GM21381 (cell line): ENCODE data around the gene BRME1.
"Not testable (repeated sequence)": the region's sequence is repeated elsewhere in the genome, so short reads cannot be mapped to it uniquely, and the experiment has no call there.

Experiments used
- ATAC-seq: cut with Tn5 transposase; IDR thresholded peaks from one replicate; pipeline ENCODE4 v1.9.1; 2021; ENCODE audit warnings: mild to moderate bottlenecking, moderate library complexity; ENCODE audit not compliant: unreplicated experiment

Gene BRME1

DNA sequence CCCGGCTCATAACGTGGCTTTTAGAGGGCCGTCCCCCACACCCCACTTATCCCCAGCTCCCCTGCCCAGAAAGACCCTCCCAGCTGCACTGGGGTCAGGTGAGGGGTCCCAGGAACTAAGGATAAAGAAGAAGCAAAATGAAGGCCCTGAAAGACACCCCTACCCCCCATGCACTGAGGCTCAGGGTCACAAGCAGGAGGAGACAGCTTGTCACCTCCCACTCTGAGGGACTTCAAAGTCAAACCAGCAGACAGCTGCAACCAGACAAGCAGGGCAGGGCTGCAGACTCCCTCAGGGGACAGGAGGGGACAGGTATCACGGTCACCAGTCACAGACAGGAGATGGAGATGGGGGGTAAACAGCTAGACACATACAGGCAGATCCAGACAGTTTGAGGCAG lies 35.0 kb downstream of the BRME1 start:
- ATAC-seq, result no peak

DNA sequence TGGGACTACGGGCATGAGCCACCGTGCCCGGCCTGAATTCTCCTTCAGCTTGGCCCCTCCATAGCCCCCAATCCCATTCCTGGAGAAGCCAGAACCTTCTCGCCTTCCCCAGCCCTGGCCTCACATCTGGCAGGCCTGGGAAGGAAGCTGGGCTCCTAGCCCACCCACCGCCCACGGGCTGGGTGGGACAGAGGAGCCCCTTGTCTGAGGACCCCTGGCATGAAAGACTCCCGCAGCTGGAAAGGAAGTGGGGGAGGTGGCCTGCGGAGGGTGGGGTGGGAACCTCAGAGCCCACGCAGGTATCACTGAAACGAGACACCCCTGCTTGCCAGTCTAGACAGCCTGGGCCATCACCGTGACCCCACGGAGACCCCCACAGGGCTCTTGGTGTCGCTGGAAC lies 36.6 kb downstream of the BRME1 start:
- no peak for ATAC-seq

DNA sequence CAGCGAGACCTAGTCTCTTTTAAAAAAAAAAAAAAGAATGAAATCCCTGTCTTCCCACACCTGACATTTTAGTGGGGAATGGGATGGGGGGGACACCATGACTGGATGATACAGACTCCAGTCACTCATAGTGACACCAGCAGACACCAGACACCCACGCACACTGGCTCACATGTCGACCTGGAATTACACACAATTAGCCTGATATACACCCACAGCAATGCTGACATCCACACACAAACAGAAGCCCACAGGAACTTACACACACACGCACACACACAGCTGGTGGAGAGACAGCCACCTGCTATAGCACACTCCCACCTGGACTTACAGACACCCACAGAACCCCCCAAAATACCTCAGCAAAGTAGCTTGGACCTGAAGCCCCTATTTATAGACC lies 37.3 kb downstream of the BRME1 start:
- ATAC-seq, result no peak

DNA sequence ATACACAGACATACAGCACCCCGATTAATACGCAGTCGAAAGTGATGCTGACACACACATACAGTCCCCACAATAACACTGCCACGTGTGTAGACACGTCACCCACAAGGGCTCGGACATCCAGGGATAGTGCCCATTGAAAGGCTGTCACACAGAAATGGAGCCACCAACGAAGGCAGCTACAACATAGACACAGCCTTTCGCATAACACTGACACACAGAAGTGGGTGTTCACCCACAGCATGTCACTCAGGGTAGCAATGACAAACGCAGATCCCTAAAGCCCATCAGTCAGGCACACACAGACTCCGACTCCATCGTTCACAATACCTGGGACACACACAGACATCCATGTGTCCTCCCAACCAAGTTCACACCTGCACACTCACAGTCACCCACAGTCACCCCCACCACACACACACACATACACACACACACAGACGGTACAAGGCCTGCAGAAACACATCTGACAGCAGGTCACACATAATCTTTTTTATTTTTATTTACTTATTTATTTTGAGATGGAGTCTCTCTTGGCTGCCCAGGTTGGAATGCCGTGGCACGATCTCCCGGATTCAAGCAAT lies 39.4 kb downstream of the BRME1 start:
- no peak for ATAC-seq

DNA sequence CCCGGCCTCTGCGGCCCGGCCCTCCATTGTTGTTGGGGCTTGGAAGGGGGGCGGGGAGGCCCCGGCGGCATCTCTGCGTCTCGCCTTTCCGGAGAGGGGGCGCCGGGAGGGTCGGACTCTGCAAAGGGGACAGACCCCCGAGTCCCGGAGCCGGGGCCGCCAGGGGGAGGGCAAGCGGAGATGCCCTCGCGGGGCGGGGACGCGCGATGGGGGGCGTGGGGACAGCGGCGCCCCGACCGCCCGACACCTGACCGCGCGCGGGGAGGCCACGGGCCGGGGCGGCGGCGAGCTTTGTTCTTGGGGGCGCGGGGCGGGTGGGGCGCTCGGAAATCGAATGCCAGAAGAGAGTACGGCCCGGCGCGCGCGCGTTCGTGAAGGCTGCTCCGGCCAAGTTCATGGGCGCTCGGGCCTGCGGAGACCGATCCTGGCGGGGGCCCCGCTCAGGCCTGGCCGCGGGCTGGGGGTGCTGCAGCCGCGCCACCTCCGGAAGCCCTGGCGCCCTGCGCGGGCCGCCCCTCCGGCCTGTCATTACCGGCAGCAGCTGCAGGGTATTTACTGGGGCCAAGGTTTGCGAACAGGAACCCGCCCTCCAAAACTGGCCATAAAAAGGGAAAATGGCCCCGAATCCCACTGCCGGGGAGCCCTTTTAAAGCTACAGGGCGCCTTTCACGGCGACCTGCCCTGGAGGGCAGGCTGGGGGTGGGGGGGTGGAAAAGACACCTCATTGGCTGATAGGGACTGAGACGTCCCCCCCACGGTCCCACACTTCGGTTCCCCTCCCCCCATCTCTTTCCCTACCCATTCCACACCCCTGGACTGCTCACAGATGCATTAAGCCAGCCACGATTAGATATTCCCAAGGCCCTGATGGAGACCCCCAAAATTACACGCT lies 40.1 kb downstream of the BRME1 start:
- ATAC-seq, result no peak

DNA sequence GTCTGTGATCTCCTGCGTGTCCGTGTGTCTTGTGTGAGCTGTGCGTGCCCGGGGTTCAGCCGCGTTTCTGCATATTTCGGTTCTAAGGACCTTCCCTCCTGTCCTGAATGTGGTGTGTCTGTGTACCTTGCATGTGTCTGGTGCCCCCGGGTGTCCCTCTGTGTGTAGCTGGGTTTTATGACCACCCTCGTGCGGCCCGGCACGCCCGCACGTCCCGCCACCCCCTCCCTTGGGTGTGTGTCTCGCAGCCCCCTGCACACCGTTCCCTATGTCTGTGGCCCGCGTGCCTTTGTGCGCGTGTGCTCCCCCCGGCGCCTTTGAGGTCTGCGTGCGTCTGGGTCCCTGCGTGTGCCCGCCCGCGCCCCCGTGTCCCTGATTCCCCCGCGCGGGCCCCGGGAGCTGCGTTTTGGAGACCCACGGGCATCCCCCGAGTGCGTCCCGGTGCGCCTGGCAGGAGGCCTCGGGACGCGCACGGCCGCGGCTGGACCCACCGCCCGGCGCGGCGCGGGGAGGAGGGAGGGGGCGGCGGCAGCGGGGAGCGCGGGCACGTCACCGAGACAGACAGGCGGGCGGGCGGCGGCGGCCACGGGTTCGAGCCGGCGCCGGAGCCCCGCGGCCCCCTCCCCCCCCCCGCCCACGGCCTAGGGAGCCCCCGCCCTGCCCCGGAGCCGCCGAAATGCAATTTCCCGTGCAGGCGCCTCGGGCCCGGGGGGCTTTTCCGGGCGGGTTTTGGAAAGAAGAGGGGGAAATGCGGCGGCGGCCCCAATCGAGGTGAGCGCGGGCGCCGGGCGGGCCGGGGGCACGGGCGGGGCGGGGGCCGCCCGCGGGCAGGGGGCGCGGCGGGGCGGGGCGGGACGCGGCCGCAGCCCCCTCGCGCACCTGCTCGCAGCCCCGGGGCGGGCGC lies 41.0 kb downstream of the BRME1 start:
- no peak for ATAC-seq

DNA sequence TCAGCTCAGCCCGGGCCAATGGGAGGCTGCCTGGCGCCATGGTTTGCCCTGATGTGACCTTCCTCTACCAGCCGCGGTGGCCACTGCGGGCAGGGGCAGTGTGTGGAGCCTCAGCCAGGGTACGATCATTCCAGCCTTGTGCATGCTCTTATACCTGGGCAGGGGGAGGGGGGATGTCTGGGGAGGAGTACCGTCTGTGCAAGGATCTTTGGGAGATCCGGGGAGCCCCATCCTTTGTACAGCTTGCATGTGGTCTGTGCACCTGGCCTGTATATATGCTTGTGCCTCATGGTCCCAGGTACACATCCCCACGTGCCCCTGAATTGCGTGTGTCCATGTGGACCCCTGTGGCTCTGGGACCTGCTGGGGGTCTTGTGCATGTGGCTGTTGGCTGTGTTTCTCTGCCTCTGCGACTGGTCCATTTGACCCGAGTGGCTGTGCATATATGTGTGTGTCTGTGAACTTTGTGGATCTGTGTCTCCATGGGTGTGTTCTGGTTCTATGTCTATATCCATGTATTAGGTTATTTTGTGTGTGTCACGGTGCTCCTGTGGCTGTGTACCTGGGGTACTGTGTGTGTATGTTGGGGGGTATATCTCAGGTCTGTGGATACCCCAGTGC lies 41.8 kb downstream of the BRME1 start:
- ATAC-seq, result no peak

DNA sequence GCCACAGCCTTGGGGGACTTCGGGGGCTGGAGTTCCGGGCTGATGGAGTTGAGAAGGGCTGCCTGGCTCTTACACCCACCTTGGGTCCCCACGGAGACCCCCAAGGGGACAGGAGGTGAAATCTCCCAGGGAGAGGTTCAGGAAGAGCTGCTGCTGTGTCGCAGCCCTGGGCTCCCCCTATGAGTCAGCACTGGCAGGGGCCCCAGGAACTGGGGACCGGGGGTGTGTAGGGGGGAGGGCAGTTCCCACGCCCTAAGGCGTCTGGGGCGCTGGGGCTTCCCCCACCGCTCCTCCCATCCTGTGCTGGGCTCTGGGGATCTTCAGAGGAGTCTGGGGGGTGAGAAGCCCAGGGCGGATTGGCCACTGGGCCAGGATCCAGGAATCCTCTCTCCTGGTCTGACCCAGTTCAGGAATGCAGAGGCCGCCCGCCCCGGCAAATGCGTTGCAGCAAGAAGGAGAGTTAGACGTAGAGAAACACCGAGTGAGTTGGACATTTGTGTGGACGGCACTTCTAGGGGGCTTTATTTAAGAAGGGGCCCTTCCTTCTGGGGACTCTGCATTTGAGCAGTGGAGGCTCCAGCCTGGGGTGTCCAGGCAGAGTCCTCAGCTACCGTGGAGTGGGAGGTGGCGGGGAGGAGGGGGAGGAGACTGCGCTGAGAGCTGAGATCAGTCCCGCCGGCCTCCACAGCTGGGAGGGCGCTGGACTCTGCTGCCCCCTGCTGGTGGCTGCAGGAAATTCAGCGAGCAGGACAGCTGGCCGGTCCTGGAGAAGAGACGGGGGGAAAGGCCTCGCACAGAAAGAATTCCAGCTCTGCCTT lies 44.0 kb downstream of the BRME1 start:
- ATAC-seq, result peak; percentile 82

DNA sequence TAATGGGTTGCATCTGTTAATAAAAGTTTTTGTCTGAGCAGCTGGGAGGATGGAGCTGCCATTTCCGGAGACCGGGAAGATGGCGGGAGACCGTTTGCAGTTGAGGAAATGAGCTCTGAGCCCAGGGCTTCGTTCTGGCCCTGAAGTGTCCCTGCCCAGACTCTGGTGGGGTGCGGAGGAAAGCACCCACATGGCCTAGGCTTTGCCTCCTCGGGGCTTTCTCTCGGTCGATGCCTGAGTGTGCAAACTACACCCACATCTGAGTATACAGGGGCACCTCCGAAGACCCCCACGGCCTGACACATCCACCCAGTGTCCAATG lies 44.6 kb downstream of the BRME1 start:
- ATAC-seq, result peak; percentile 19

DNA sequence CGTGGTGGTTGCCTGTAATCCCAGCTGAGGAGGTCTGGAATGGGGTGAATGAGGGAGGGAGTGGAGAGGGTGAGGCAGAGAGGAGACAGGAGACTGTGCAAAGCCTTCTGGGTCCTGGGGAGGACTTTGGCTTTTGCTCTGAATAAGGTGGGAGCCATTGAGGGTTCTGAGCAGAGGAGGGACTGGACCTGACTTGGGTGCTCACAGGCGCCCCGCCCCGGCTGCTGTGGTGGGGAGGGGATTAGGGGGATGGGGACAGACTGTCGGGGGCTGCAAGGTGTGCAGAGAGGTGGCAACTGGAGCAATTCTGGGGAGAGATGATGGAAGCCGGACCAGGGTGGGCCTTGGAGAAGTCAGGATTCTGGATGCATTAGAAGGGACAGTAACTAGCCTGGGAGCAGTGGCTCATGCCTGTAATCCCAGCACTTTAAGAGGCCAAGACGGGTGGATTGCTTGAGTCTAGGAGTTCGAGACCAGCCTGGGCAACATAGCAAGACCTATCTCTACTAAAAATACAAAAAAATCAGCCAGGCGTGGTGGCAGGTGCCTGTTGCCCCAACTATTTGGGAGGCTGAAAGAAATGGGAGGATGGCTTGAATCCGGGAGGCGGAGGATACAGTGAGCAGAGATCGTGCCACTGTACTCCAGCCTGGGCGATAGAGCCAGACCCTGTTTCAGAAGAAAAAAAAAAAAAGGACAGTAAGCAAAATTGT lies 45.1 kb downstream of the BRME1 start:
- ATAC-seq, result no peak

DNA sequence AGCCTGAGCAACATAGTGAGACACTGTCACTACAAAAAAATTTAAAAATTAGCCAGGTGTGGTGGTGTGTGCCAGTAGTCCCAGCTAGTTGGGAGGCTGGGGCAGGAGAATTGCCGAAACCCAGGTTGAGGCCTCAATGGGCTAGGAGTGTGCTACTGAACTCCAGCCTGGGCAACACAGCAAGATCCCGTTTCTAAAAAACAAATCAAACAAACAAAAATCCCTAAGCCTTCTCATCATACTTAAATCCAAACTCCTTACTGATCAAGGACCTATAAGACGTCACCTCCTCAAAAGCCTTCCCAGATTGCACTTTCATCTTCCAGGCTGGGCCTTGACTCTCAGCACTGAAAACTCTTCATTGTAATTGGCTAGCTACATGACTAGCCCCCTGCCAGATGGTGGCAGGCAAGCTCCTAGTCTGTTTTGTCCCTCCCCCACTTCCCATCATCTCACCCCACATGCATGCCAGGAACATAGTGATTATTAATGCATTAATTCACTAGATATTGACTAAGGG lies 46.5 kb downstream of the BRME1 start:
- ATAC-seq, result no peak

DNA sequence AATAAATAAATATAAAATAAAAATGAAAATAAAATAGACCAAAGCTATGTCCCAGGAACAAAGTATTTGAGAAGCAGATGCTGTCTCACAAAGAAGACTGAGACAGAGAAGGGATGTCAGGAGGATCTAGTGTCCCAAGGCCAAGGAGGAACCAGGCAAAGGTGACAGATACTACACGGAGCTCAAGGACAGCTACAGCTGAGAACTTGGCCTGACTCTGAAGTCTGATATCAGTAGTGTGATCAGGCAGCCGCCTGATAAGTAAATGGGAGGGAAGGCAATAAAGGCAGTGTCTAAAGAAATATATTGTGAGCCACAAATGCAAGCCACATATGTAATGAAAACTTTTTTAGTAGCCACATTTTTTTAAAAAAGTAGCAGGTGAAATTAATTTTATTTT lies 49.4 kb downstream of the BRME1 start:
- ATAC-seq, result no peak

DNA sequence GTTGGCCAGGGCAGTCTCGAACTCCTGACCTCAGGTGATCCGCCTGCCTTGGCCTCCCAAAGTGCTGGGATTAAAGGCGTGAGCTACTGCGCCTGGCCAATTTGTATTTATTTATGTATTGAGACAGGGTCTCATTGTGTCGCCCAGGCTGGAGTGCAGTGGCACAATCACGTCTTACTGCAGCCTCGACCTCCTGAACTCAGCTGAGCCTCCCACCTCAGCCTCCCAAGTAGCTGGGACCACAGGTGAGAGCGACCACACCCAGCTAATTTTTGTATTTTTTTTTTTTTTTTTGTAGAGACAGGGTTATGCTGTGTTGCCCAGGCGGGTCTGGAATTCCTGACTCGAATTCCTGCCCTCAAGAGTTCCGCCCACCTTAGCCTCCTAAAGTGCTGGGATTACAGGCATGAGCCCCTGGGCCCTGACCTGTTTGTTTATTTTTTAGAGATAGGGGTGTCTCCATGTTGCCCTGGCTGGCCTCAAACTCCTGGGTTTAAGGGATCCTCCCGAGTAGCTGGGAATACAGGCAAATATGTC lies 53.7 kb downstream of the BRME1 start:
- not testable (repeated sequence) for ATAC-seq

DNA sequence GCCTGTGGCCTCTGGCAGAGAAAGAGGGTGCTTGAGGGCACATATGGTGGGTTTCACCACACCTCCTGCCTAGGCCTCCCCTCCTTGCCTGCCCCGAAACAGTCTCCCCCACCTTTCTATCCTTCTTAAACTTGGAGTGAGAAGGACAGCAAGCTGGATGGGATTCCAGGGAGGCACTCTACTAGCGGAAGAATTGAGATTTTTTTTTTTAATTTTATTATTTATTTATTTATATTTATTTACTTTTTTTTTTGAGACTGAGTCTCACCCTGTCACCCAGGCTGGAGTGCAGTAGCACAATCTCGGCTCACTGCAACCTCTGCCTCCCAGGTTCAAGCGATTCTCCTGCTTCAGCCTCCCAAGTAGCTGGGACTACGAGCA lies 54.2 kb downstream of the BRME1 start:
- ATAC-seq, result not testable (repeated sequence)

DNA sequence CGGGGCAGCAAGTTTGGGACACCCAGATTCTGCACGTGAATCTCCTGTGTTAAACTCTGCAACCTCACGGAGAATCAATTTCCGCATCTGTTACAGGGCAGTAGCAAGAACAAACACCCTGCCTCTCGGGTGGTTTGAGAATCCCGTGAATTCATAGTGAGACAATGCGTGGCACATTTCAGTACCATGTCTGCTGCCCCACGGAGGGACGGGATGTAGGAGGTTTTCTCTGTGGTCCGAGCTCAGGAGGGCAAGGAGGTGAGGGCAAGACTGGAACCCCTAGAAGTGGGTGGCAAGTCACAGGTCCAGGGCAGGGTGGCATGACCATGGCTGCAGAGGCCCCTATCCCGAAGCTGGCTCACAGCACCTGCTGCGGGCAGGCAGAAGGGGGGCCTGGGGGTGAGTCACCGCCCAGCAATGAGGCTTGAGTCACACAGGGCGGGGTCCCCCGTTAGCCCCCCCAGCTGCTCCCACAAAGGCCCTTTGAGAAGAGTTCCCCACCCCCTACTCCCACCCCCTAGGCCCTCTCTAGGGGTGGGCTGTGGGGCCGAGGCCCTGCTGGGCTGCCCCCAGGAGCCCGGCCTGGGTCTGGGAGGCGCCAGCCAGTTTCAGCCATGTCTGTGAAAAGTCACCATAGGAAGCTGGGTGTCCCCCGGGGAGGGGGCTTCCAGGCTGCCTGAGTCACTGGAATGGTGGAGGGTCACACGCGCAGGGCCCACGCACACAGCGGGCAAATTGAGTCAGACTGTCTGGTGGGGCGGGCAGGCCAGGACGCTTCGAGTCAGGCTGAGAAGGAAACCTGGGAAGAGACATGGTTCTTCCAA lies 54.8 kb downstream of the BRME1 start:
- no peak for ATAC-seq

DNA sequence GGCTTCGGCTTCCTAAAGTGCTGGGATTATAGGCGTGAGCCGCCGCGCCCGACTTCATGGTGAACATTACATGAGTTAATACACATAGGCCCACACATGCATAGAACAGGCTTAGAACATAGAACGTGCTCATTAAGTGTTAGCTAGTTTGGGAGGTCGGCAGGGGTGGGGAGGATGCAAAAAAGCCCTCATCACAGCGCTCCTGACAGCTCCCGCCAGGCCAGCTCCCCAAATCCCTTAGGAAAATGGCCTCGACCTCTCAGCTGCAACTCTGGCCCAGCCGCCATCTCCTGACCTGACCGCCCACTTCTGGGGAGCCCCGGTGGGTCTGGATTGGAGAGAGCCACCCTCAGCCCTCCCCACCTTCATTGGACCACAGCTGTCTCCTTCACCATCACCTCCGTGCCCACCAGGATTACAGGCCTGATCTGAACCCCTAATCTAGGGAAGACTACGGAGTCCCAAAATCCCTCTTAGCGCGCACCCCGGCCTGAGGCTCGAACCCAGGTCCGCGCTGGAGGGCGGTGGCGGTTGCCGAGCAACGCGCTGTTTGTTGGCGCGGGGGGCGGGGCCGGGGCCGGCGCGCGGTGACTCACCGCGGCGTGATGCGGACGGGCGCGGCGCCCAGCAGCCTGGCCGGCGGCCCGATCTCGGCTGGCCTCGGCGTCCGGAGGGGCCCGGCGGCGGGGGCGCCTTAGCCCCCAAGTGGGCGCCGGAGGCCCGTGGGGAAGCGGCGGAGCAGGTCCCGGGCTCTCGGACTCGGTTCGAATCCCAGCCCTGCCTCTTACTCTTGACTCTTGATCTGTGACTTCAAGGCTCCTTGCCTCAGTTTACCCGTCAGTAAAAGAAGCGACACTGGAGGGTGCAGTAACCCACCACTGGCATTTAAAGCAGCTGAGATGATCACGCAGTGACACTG lies 55.7 kb downstream of the BRME1 start:
- no peak for ATAC-seq
